MCF 10A (cell line): ENCODE results near the gene MYL11. TPM values are rescaled to one million over a fixed set of nuclear protein-coding genes. Genes with fewer than 3 reads are reported as not detected.

ENCODE experiments used
- BruUV-seq: library from RNA; stranded (reverse); fragments of 400-500 nt; replicated peaks from 2 replicates; lab custom pipeline; 2021; lab: Mats Ljungman, UMichigan
- CTCF ChIA-PET: fragments of 300-600 bp; sonication (Branson Sonifier 250); formaldehyde crosslinking; extraction: SDS; loops from one replicate; lab custom pipeline; 2021; ENCODE audit warnings: antibody characterized with exemption, inconsistent platforms; lab: Yijun Ruan, JAX
- POLR2A ChIA-PET: fragments of 300-600, 350-650 bp; sonication (Branson Sonifier 250); formaldehyde crosslinking; extraction: SDS; loops from one replicate; lab custom pipeline; 2020; ENCODE audit warnings: antibody characterized with exemption, inconsistent platforms; lab: Yijun Ruan, JAX
- DNase-seq: peaks from one replicate; pipeline ENCODE4 v3.0.0-alpha.2; 2018; ENCODE audit not compliant: unreplicated experiment
- H3K27ac Mint-ChIP-seq: one replicate; pipeline ENCODE4 v1.8.0; 2022; ENCODE audit warnings: mild to moderate bottlenecking, low read depth, mixed read lengths; ENCODE audit not compliant: unreplicated experiment
- H3K27me3 Mint-ChIP-seq: one replicate; pipeline ENCODE4 v1.8.0; 2022; ENCODE audit warnings: mixed read lengths; ENCODE audit not compliant: insufficient read depth, unreplicated experiment
- H3K36me3 Mint-ChIP-seq: one replicate; pipeline ENCODE4 v1.8.0; 2022; ENCODE audit warnings: mild to moderate bottlenecking, moderate library complexity, mixed read lengths; ENCODE audit not compliant: insufficient read depth, unreplicated experiment
- H3K4me1 Mint-ChIP-seq: one replicate; pipeline ENCODE4 v1.8.0; 2022; ENCODE audit warnings: mixed read lengths; ENCODE audit not compliant: insufficient read depth, unreplicated experiment
- H3K4me3 Mint-ChIP-seq: one replicate; pipeline ENCODE4 v1.8.0; 2022; ENCODE audit warnings: mild to moderate bottlenecking, moderate library complexity, mixed read lengths; ENCODE audit not compliant: unreplicated experiment
- H3K9me3 Mint-ChIP-seq: one replicate; pipeline ENCODE4 v1.8.0; 2022; ENCODE audit warnings: mixed read lengths; ENCODE audit not compliant: unreplicated experiment
- intact Hi-C: fragments of 100-400 bp; cut with micrococcal nuclease; formaldehyde crosslinking; loops from 2 replicates; pipeline ENCODE4 v1.14.1; 2022
- total RNA-seq: library from RNA; stranded (reverse); gene quantifications from 2 replicates; pipeline ENCODE4 v1.2.3, GENCODE V29; 2022
- TF ChIP-seq, protein P1 (sequence below): fragments of 200-600 bp; IDR thresholded peaks from one replicate; pipeline ENCODE4 v1.8.0; 2022; ENCODE audit warnings: antibody characterized with exemption, mild to moderate bottlenecking; ENCODE audit not compliant: unreplicated experiment

MYL11 gene
- total RNA-seq, 1 experiment from 2014 or later = 1.6 TPM

DNA sequence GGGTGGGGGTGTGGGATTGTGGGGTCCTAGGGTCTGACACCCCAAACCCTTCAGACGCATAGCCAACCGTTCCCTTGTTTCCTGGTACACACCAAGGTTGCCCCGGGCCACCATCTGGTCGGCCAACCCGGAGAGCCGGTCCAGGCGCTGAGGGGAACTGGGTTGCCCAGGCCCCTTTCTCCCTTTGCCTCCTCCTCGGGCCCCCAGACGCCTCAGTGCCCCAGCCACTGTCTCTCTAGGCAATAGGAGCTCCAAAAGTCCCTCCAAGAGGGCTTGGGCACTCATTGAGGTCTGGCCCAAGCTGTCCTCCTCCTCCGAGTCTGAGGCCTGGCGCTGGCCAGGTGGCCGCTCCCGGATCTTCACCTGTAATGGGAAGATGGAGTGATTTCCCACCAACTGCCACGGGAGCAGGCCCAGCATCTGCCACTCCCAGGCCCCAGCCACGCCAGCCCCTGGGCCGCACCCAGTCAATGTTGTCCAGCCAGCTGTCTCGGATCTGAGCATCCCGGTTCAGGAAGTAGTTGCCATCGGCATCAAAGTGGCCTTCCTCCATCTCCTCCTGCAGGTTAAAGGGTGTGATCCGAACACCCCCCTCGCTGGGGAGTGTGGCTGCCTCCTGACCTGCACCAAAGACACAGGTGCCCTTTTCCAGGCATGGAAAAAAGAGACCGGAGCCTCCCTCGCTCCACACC is 21.0 kb upstream of the MYL11 start:
- Mint-ChIP-seq H3K4me1 (peaks cover 35% of the 10 kb centered on the region), H3K27ac (peak overlapping the region; percentile 61), H3K36me3 (peaks cover 57% of the 10 kb centered on the region), H3K4me3 (peak overlapping the region; percentile 94), H3K9me3 (no peaks in the 10 kb centered on the region), H3K27me3 (no peaks in the 10 kb centered on the region)
- no peak for DNase-seq
- TF ChIP-seq, protein P1, sequence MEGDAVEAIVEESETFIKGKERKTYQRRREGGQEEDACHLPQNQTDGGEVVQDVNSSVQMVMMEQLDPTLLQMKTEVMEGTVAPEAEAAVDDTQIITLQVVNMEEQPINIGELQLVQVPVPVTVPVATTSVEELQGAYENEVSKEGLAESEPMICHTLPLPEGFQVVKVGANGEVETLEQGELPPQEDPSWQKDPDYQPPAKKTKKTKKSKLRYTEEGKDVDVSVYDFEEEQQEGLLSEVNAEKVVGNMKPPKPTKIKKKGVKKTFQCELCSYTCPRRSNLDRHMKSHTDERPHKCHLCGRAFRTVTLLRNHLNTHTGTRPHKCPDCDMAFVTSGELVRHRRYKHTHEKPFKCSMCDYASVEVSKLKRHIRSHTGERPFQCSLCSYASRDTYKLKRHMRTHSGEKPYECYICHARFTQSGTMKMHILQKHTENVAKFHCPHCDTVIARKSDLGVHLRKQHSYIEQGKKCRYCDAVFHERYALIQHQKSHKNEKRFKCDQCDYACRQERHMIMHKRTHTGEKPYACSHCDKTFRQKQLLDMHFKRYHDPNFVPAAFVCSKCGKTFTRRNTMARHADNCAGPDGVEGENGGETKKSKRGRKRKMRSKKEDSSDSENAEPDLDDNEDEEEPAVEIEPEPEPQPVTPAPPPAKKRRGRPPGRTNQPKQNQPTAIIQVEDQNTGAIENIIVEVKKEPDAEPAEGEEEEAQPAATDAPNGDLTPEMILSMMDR = no peak
- BruUV-seq = TSS peak; percentile 34
- ChIA-PET POLR2A (interaction anchor here (0.9 to 8.1 kb wide), 6 partner anchors 14 to 56 kb away, joined by 3 to 132 read pairs (median 7); partner anchors contain the start of genes TBC1D10B and ZNF48), CTCF (interaction anchor here (0.6 to 2.2 kb wide), 6 partner anchors 12 to 58 kb away, joined by 3 to 9 read pairs (median 4); partner anchors contain the start of gene ZNF771)
- intact Hi-C loops = no loop called here

DNA sequence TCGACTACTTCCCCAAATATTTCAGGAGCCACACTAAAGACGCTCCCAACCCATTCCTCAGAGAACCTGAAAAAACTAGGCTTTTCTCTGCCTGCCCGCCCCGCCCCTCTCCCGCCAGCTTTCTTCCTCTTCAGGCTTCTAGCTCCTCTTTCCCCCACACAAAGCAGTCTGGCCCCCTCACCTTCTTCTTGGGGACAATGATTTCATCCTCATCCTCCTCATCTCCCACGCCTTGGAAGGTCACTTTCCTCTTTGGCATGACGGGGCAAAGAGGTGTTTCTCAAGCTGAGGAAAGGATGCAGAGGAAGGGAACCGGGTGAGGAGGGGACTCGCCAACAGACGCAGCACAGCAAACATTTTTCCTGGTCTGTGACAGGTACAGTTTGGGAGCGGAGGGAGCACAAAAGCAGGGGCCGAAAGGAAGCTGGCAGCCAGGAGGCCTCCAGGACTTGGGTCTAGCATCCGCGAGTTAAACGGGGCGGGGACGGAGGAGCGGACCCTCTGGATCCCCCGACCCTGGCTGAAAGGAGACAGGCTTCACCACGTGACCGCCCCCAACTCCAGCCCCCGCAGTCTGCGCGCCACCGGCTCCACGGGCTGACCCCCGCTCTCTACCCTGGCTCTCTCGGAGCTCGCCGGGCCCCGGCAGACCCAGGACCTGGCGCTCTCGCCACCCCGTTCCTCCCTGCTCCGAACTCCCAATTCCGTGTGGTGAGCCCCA is 20.0 kb upstream of the MYL11 start:
- ChIA-PET CTCF (interaction anchor here (0.6 to 2.2 kb wide), 6 partner anchors 11 to 442 kb away, joined by 3 to 9 read pairs (median 4); partner anchors contain the start of gene ZNF771), POLR2A (interaction anchor here (0.8 to 8.1 kb wide), 18 partner anchors 8 to 304 kb away, joined by 3 to 132 read pairs (median 4); partner anchors contain the start of genes DCTPP1, FBRS, SEPTIN1 and TBC1D10B)
- Mint-ChIP-seq H3K27me3 (no peaks in the 10 kb centered on the region), H3K36me3 (peaks cover 52% of the 10 kb centered on the region), H3K4me3 (peak overlapping the region; percentile 94), H3K9me3 (no peaks in the 10 kb centered on the region), H3K4me1 (peaks cover 35% of the 10 kb centered on the region), H3K27ac (peak overlapping the region; percentile 97)
- no peak for DNase-seq
- no TSS peak for BruUV-seq
- intact Hi-C loops = no loop called here
- TF ChIP-seq, protein P1 = no peak

DNA sequence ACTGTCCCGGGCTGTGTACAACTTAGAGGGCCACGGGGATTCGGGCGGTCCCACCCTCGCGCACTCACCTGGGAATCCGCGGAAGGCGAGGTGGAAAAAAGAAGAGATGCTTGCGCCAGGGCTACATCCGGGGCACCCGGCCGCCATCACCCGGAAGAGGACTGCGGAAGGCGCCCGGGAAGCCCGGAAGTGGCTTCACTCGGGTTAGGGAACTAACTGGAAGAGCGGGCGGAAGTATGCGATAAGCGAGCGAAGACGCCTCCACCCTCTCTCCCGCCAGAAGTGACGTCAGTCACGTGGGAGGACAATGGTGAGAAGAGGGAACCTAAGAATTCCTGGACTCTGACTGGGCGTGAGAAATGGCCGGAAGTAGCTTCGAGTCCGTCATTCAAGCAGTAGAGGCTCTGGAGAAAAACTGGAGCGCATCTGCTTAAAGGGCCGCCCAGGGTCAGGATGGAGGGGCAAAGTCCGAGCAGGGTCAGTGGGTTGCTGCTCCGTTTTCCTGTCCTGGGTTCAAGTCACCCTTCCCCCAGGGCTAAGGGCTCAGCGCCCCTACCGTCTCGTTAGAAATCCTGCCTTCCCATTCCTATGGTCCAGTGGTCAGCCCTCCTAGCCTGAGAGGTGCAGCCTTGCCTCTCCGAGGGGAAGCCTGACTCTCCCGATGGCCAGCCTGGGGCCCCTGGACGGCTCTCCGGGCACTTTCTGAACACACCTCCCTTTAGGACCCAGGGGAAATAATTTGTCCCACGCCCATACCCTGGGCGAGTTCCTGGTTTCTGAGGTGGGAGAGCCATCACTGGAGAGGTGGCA is 19.3 kb upstream of the MYL11 start, which contains the start of gene CD2BP2:
Gene CD2BP2, minus strand, starts transcription at position 165 of the 810 bp plus-strand sequence. CDS start 627 bp downstream, outside the sequence.
- TF ChIP-seq, protein P1 = no peak
- peaks cover 54% of the 10 kb centered on the region for H3K36me3 Mint-ChIP-seq
- H3K27me3 Mint-ChIP-seq = no peaks in the 10 kb centered on the region
- H3K27ac Mint-ChIP-seq = peak within 1 kb of the TSS; percentile 97
- intact Hi-C loops = no loop called here
- H3K4me1 Mint-ChIP-seq = peaks cover 35% of the 10 kb centered on the region
- no peaks in the 10 kb centered on the region for H3K9me3 Mint-ChIP-seq
- peak within 1 kb of the TSS; percentile 94 for H3K4me3 Mint-ChIP-seq
- TSS peak; percentile 90 for BruUV-seq
- DNase-seq = peak; percentile 100
- ChIA-PET CTCF (interaction anchor here (0.6 to 2.2 kb wide), 6 partner anchors 10 to 441 kb away, joined by 3 to 9 read pairs (median 4); partner anchors contain the start of gene ZNF771), POLR2A (interaction anchor here (0.6 to 8.1 kb wide), 19 partner anchors 9 to 344 kb away, joined by 3 to 132 read pairs (median 3); partner anchors contain the start of genes DCTPP1, FBRS, SEPTIN1 and SRCAP)
